Kidney (tissue), 14 donors: ENCODE results near the gene CTNNA2. TPM values are rescaled to one million over a fixed set of nuclear protein-coding genes. Genes with fewer than 3 reads are reported as not detected.

Experiments used
- DNase-seq, 5 donors: peaks; one replicate each; pipeline ENCODE4 v3.0.0-alpha.2; 2013 to 2020
- FAIRE-seq: peaks from 2 replicates; lab custom pipeline; 2012; peaks lifted over from hg19 to GRCh38; lab: Jason Lieb, UNC
- H3K27ac ChIP-seq, 2 donors: one replicate each; pipeline ENCODE4 v1.7.0; 2013; ENCODE audit warnings: low read depth in 2 of 2, low read length in 2 of 2, inconsistent platforms in 1 of 2
- H3K27me3 ChIP-seq: one replicate; pipeline ENCODE4 v1.7.1; 2013; ENCODE audit warnings: low read length, inconsistent platforms; ENCODE audit not compliant: control insufficient read depth, insufficient read depth
- H3K36me3 ChIP-seq, 3 donors: one replicate each; pipeline versions ENCODE4 v1.7.0 to v1.7.1; 2013; ENCODE audit warnings: low read length in 3 of 3, control low read depth in 1 of 3, inconsistent platforms in 1 of 3; ENCODE audit not compliant: insufficient read depth in 3 of 3, control insufficient read depth in 2 of 3
- H3K4me1 ChIP-seq, 3 donors: one replicate each; pipeline versions ENCODE4 v1.7.0 to v1.7.1; 2013; ENCODE audit warnings: low read length in 3 of 3, inconsistent platforms in 1 of 3, low read depth in 1 of 3; ENCODE audit not compliant: control insufficient read depth in 2 of 3, insufficient read depth in 2 of 3
- H3K4me3 ChIP-seq, 3 donors: one replicate each; pipeline versions ENCODE4 v1.7.0 to v1.8.1; 2013; ENCODE audit warnings: low read length in 3 of 3, control low read depth in 1 of 3, inconsistent platforms in 1 of 3
- H3K9ac ChIP-seq, 3 donors: one replicate each; pipeline versions ENCODE4 v1.7.0 to v1.7.1; 2013; ENCODE audit warnings: low read length in 3 of 3, control low read depth in 1 of 3, inconsistent platforms in 1 of 3
- H3K9me3 ChIP-seq, 3 donors: one replicate each; pipeline versions ENCODE4 v1.7.0 to v1.7.1; 2013; ENCODE audit warnings: low read length in 3 of 3, control low read depth in 1 of 3, inconsistent platforms in 1 of 3; ENCODE audit not compliant: control insufficient read depth in 2 of 3, insufficient read depth in 1 of 3
- CTCF ChIP-seq: IDR thresholded peaks from 3 replicates; pipeline ENCODE4 v1.5.1; 2012; ENCODE audit warnings: mild to moderate bottlenecking, moderate library complexity, borderline replicate concordance; ENCODE audit not compliant: insufficient read depth; ENCODE audit errors: extremely low read depth
- intact Hi-C: fragments of 100-400 bp; cut with DNase I; formaldehyde crosslinking; loops from one replicate; pipeline ENCODE4 v1.11.1; 2022
- polyA plus RNA-seq: library from polyadenylated mRNA; stranded (reverse); fragments of 350-450 nt; fragmentation: Illumina TruSeq; extraction: RNeasy Lipid Tissue Mini Kit (QIAGEN cat#74804); gene quantifications from one replicate; pipeline ENCODE4 v1.2.3, GENCODE V29; 2014; ENCODE audit warnings: low read depth, low replicate concordance; ENCODE audit not compliant: insufficient read depth
- total RNA-seq: library from RNA; stranded (reverse); fragmentation: NEBNext Ultra II Directional; extraction: Animal tissue kit (Norgen Biotek cat#: 25700); gene quantifications from one replicate; pipeline ENCODE4 v1.2.1, GENCODE V29; 2021
- donor health status: control.
- donor health status: control.
- donor health status: control.
- donor health status: control.
- donor health status: control.
- donor health status: DM: yes; HTN: yes; CAD: no.
- donor health status: Normal renal cell carcinoma (clear cell type).

Gene CTNNA2
- total and polyA plus RNA-seq, 2 donors from 2014 or later, result 0.47 TPM; not detected in 1

- FAIRE-seq, result no peak
- Histone ChIP-seq H3K27me3 (no peaks in the 10 kb centered on the region), H3K4me3 (no peak overlapping the region), H3K9ac (no peak overlapping the region), H3K27ac (no peak overlapping the region), H3K9me3 (no peaks in the 10 kb centered on the region), H3K36me3 (no peaks in the 10 kb centered on the region), H3K4me1 (no peaks in the 10 kb centered on the region)
- intact Hi-C loops, result no loop called here
- no peak for DNase-seq
- TF ChIP-seq CTCF, result no peak
These were observed 280.2 kb downstream of the CTNNA2 start for GRCh38 chr2:79793006-79793405.

- Histone ChIP-seq H3K27me3 (no peaks in the 10 kb centered on the region), H3K36me3 (no peaks in the 10 kb centered on the region), H3K27ac (no peak overlapping the region), H3K9me3 (no peaks in the 10 kb centered on the region), H3K4me1 (no peaks in the 10 kb centered on the region), H3K9ac (no peak overlapping the region), H3K4me3 (no peak overlapping the region)
- intact Hi-C loops, result no loop called here
- FAIRE-seq (no peak), DNase-seq (no peak)
- TF ChIP-seq CTCF, result no peak
These were observed 283.8 kb downstream of the CTNNA2 start for GRCh38 chr2:79796641-79797040.

- no peak for TF ChIP-seq CTCF
- no peaks in the 10 kb centered on the region for H3K9me3 ChIP-seq
- no peak overlapping the region for H3K9ac ChIP-seq
- no peak for DNase-seq
- H3K27me3 ChIP-seq, result no peaks in the 10 kb centered on the region
- no peak overlapping the region for H3K4me3 ChIP-seq
- intact Hi-C loops, result no loop called here
- H3K27ac ChIP-seq, result no peak overlapping the region
- no peak for FAIRE-seq
- H3K4me1 ChIP-seq, result no peaks in the 10 kb centered on the region
- no peaks in the 10 kb centered on the region for H3K36me3 ChIP-seq
These were observed 285.9 kb downstream of the CTNNA2 start for GRCh38 chr2:79798776-79799175.

- no peak overlapping the region for H3K27ac ChIP-seq
- H3K9ac ChIP-seq, result no peak overlapping the region
- DNase-seq, result no peak
- no peaks in the 10 kb centered on the region for H3K9me3 ChIP-seq
- H3K4me1 ChIP-seq, result no peaks in the 10 kb centered on the region
- H3K27me3 ChIP-seq, result no peaks in the 10 kb centered on the region
- TF ChIP-seq CTCF, result no peak
- intact Hi-C loops, result no loop called here
- H3K4me3 ChIP-seq, result no peak overlapping the region
- H3K36me3 ChIP-seq, result no peaks in the 10 kb centered on the region
- no peak for FAIRE-seq
These were observed 286.9 kb downstream of the CTNNA2 start for GRCh38 chr2:79799729-79800128.
